IPS-11a (cell line): Measurements from ENCODE around the gene SSMEM1.
"Not testable (repeated sequence)": the region's sequence is repeated elsewhere in the genome, so short reads cannot be mapped to it uniquely, and the experiment has no call there.

Source experiments
- H3K4me3 ChIP-seq: one replicate; pipeline ENCODE4 v1.5.1; 2013; ENCODE audit warnings: low read depth, low read length, control low read depth

The SSMEM1 gene

GRCh38 chr7:130210181-130210935, 2.7 kb downstream of the SSMEM1 start:
- H3K4me3 ChIP-seq, result no peak overlapping the region

- no peak overlapping the region for H3K4me3 ChIP-seq
Measured at GRCh38 chr7:130213828-130214227, 6.2 kb downstream of the SSMEM1 start.

GRCh38 chr7:130216025-130216424, 8.4 kb downstream of the SSMEM1 start:
- H3K4me3 ChIP-seq, result no peak overlapping the region

GRCh38 chr7:130216750-130217149, 9.1 kb downstream of the SSMEM1 start:
- H3K4me3 ChIP-seq, result no peak overlapping the region

- H3K4me3 ChIP-seq, result no peak overlapping the region
Measured at GRCh38 chr7:130218806-130219620, 11.4 kb downstream of the SSMEM1 start.

- H3K4me3 ChIP-seq, result no peak overlapping the region
Measured at GRCh38 chr7:130219871-130220270, 12.2 kb downstream of the SSMEM1 start.

- H3K4me3 ChIP-seq, result no peak overlapping the region
Measured at GRCh38 chr7:130221746-130222145, 14.1 kb downstream of the SSMEM1 start.

- no peak overlapping the region for H3K4me3 ChIP-seq
Measured at GRCh38 chr7:130223646-130224045, 16.0 kb downstream of the SSMEM1 start.

GRCh38 chr7:130224210-130224609, 16.6 kb downstream of the SSMEM1 start:
- H3K4me3 ChIP-seq, result no peak overlapping the region

- H3K4me3 ChIP-seq, result not testable (repeated sequence)
Measured at GRCh38 chr7:130224923-130225322, 17.3 kb downstream of the SSMEM1 start.

- no peak overlapping the region for H3K4me3 ChIP-seq
Measured at GRCh38 chr7:130226333-130226732, 18.7 kb downstream of the SSMEM1 start.

- H3K4me3 ChIP-seq, result no peak overlapping the region
Measured at GRCh38 chr7:130227883-130228575, 20.4 kb downstream of the SSMEM1 start.

- no peak overlapping the region for H3K4me3 ChIP-seq
Measured at GRCh38 chr7:130228840-130229502, 21.3 kb downstream of the SSMEM1 start.

- H3K4me3 ChIP-seq, result not testable (repeated sequence)
Measured at GRCh38 chr7:130229981-130230380, 22.3 kb downstream of the SSMEM1 start.

- H3K4me3 ChIP-seq, result no peak overlapping the region
Measured at GRCh38 chr7:130231792-130232191, 24.1 kb downstream of the SSMEM1 start.

- no peak overlapping the region for H3K4me3 ChIP-seq
Measured at GRCh38 chr7:130232209-130232608, 24.5 kb downstream of the SSMEM1 start.

- H3K4me3 ChIP-seq, result no peak overlapping the region
Measured at GRCh38 chr7:130234078-130234477, 26.4 kb downstream of the SSMEM1 start.

GRCh38 chr7:130236361-130236760, 28.7 kb downstream of the SSMEM1 start:
- not testable (repeated sequence) for H3K4me3 ChIP-seq

GRCh38 chr7:130240240-130240639, 32.6 kb downstream of the SSMEM1 start:
- no peak overlapping the region for H3K4me3 ChIP-seq

- no peak overlapping the region for H3K4me3 ChIP-seq
Measured at GRCh38 chr7:130242198-130243014, 34.7 kb downstream of the SSMEM1 start.
